Common myeloid progenitor, CD34-positive (primary cell): ENCODE results near the gene DAGLA.

Source experiments
- CTCF ChIA-PET: fragments of 350-600 bp; sonication (Branson Sonifier 250); formaldehyde crosslinking; loops from one replicate; lab custom pipeline; 2021; ENCODE audit warnings: antibody characterized with exemption; lab: Charles Lee
- POLR2A ChIA-PET: fragments of 350-600 bp; sonication (Branson Sonifier 250); formaldehyde crosslinking; loops from one replicate; lab custom pipeline; 2021; ENCODE audit warnings: antibody characterized with exemption; lab: Charles Lee
- DNase-seq, 3 donors: peaks; one replicate each; pipeline versions ENCODE4 v3.0.0 to v3.0.0-alpha.2; 2013
- H3K27ac ChIP-seq, 2 experiments: 1 replicate in 1 of 2; 2 replicates in 1 of 2; pipeline ENCODE4 v1.7.0; 2013; ENCODE audit warnings: inconsistent platforms in 2 of 2, low read length in 2 of 2, mild to moderate bottlenecking in 2 of 2, low read depth in 1 of 2, moderate library complexity in 1 of 2; ENCODE audit not compliant: severe bottlenecking in 2 of 2, insufficient read depth in 1 of 2, poor library complexity in 1 of 2
- H3K27me3 ChIP-seq, 5 experiments: replicated peaks in 2 of 5; 1 replicate in 3 of 5; 2 replicates in 2 of 5; pipeline versions ENCODE4 v1.6.1 to v1.7.0; 2013; ENCODE audit warnings: low read length in 4 of 5, mild to moderate bottlenecking in 2 of 5, moderate library complexity in 2 of 5, inconsistent platforms in 1 of 5; ENCODE audit not compliant: insufficient read depth in 5 of 5, control insufficient read depth in 4 of 5
- H3K36me3 ChIP-seq, 4 experiments: 1 replicate in 2 of 4; 2 replicates in 2 of 4; pipeline versions ENCODE4 v1.6.1 to v1.7.0; 2013; ENCODE audit warnings: low read length in 3 of 4, control low read depth in 1 of 4, mild to moderate bottlenecking in 1 of 4; ENCODE audit not compliant: control insufficient read depth in 4 of 4, insufficient read depth in 4 of 4
- H3K4me1 ChIP-seq, 4 experiments: 1 replicate in 3 of 4; 2 replicates in 1 of 4; pipeline versions ENCODE4 v1.6.1 to v1.7.1; 2013; ENCODE audit warnings: low read length in 3 of 4, mild to moderate bottlenecking in 3 of 4, control low read depth in 1 of 4, inconsistent platforms in 1 of 4, moderate library complexity in 1 of 4; ENCODE audit not compliant: control insufficient read depth in 4 of 4, insufficient read depth in 4 of 4; ENCODE audit errors: control extremely low read depth in 1 of 4
- H3K4me3 ChIP-seq, 7 experiments: 1 replicate in 4 of 7; 2 replicates in 3 of 7; pipeline versions ENCODE4 v1.5.1 to v1.7.0; 2013; ENCODE audit warnings: mild to moderate bottlenecking in 7 of 7, low read length in 6 of 7, moderate library complexity in 6 of 7, inconsistent platforms in 2 of 7, low read depth in 2 of 7, control low read depth in 1 of 7; ENCODE audit not compliant: insufficient read depth in 4 of 7, control insufficient read depth in 1 of 7; ENCODE audit errors: extremely low read depth in 1 of 7
- H3K9me3 ChIP-seq, 5 experiments: 1 replicate in 4 of 5; 2 replicates in 1 of 5; pipeline versions ENCODE4 v1.6.1 to v1.7.1; 2013; ENCODE audit warnings: low read length in 4 of 5, mild to moderate bottlenecking in 2 of 5, inconsistent platforms in 1 of 5, low read depth in 1 of 5, moderate library complexity in 1 of 5; ENCODE audit not compliant: control insufficient read depth in 4 of 5, insufficient read depth in 2 of 5; ENCODE audit errors: control extremely low read depth in 1 of 5
- WGBS: methylation state at CpG from one replicate; pipeline ENCODE4 v1.1.5; 2013; ENCODE audit not compliant: insufficient coverage; 5-methylcytosine and 5-hydroxymethylcytosine counted together

DAGLA gene

GRCh38 chr11:61782299-61782698 lies 102.1 kb downstream of the DAGLA start:
- H3K4me3 ChIP-seq, result no peak overlapping the region
- DNase-seq, result no peak
- WGBS, result 96% methylated on average over 3 of the region's 3 CpGs
- peaks cover 0 to 9% (median 0%) of the 10 kb centered on the region in 5 experiments for H3K27me3 ChIP-seq
- no peaks in the 10 kb centered on the region for H3K9me3 ChIP-seq
- H3K4me1 ChIP-seq, result peaks cover 0 to 17% (median 6%) of the 10 kb centered on the region in 4 experiments
- POLR2A ChIA-PET, result no interaction called here
- CTCF ChIA-PET, result interaction anchor here (1.2 to 1.6 kb wide), 3 partner anchors 9 to 35 kb away, joined by 3 to 6 read pairs (median 4); no protein-coding TSS in a partner anchor
- peaks cover 6 to 29% (median 21%) of the 10 kb centered on the region in 4 experiments for H3K36me3 ChIP-seq
- H3K27ac ChIP-seq, result no peak overlapping the region

- POLR2A ChIA-PET, result no interaction called here
- WGBS, result over 99% methylated on average over 11 of the region's 11 CpGs
These were observed 102.7 kb downstream of the DAGLA start for GRCh38 chr11:61782841-61783240.

GRCh38 chr11:61783717-61784505 lies 103.7 kb downstream of the DAGLA start:
- Histone ChIP-seq H3K4me1 (peaks cover 0 to 11% (median 0%) of the 10 kb centered on the region in 4 experiments), H3K36me3 (peaks cover 6 to 44% (median 33%) of the 10 kb centered on the region in 4 experiments), H3K9me3 (no peaks in the 10 kb centered on the region), H3K4me3 (no peak overlapping the region), H3K27ac (no peak overlapping the region), H3K27me3 (no peaks in the 10 kb centered on the region)
- POLR2A ChIA-PET, result no interaction called here
- DNase-seq, result no peak
- CTCF ChIA-PET, result interaction anchor here (4.5 kb wide), 1 partner anchor 13 kb away, joined by 25 read pairs; no protein-coding TSS in a partner anchor
- 90% methylated on average over 10 of the region's 13 CpGs for WGBS

More at GRCh38 chr11:61782841-61783240, 102.7 kb downstream of the DAGLA start:
- H3K4me1 ChIP-seq, result peaks cover 0 to 13% (median 1%) of the 10 kb centered on the region in 4 experiments
- H3K27ac ChIP-seq, result no peak overlapping the region
- H3K4me3 ChIP-seq, result no peak overlapping the region
- H3K36me3 ChIP-seq, result peaks cover 6 to 34% (median 27%) of the 10 kb centered on the region in 4 experiments
- CTCF ChIA-PET, result interaction anchor here (1.2 to 1.6 kb wide), 3 partner anchors 9 to 35 kb away, joined by 3 to 6 read pairs (median 4); no protein-coding TSS in a partner anchor
- no peaks in the 10 kb centered on the region for H3K9me3 ChIP-seq
- H3K27me3 ChIP-seq, result peaks cover 0 to 7% (median 0%) of the 10 kb centered on the region in 5 experiments
- DNase-seq, result no peak

- Histone ChIP-seq H3K4me1 (peaks cover 0 to 11% (median 0%) of the 10 kb centered on the region in 4 experiments), H3K4me3 (no peak overlapping the region), H3K27ac (no peak overlapping the region), H3K9me3 (no peaks in the 10 kb centered on the region), H3K27me3 (no peaks in the 10 kb centered on the region), H3K36me3 (peaks cover 6 to 50% (median 37%) of the 10 kb centered on the region in 4 experiments)
- WGBS, result 98% methylated on average over 6 of the region's 7 CpGs
- ChIA-PET CTCF (interaction anchor here (4.5 kb wide), 1 partner anchor 12 kb away, joined by 25 read pairs; no protein-coding TSS in a partner anchor), POLR2A (no interaction called here)
- no peak for DNase-seq
These were observed 104.3 kb downstream of the DAGLA start for GRCh38 chr11:61784506-61784805.

GRCh38 chr11:61785837-61786402 lies 105.7 kb downstream of the DAGLA start:
- POLR2A ChIA-PET, result no interaction called here
- Histone ChIP-seq H3K4me1 (peaks cover 0 to 11% (median 0%) of the 10 kb centered on the region in 4 experiments), H3K27me3 (no peaks in the 10 kb centered on the region), H3K27ac (no peak overlapping the region), H3K9me3 (no peaks in the 10 kb centered on the region), H3K4me3 (no peak overlapping the region), H3K36me3 (peaks cover 10 to 61% (median 45%) of the 10 kb centered on the region in 4 experiments)
- DNase-seq, result no peak
- CTCF ChIA-PET, result interaction anchor here (1.3 to 4.5 kb wide), 2 partner anchors 11 to 41 kb away, joined by 3 to 25 read pairs; no protein-coding TSS in a partner anchor
- WGBS, result 100% methylated on average over 5 of the region's 11 CpGs

GRCh38 chr11:61787928-61788491 lies 107.8 kb downstream of the DAGLA start:
- peak; percentile 47 to 62 (median 56) for DNase-seq
- no peaks in the 10 kb centered on the region for H3K27me3 ChIP-seq
- peaks cover 6 to 20% (median 13%) of the 10 kb centered on the region in 4 experiments for H3K4me1 ChIP-seq
- no peaks in the 10 kb centered on the region for H3K9me3 ChIP-seq
- whole genome bisulfite sequencing, result 88% methylated on average over 4 of the region's 9 CpGs
- POLR2A ChIA-PET, result no interaction called here
- CTCF ChIA-PET, result interaction anchor here (0.5 to 4.5 kb wide), 12 partner anchors 8 to 111 kb away, joined by 3 to 25 read pairs (median 4); no protein-coding TSS in a partner anchor
- H3K36me3 ChIP-seq, result peaks cover 10 to 61% (median 45%) of the 10 kb centered on the region in 4 experiments
- H3K4me3 ChIP-seq, result no peak overlapping the region
- no peak overlapping the region for H3K27ac ChIP-seq
